ENCODE results near the gene FBXL13.

DNA sequence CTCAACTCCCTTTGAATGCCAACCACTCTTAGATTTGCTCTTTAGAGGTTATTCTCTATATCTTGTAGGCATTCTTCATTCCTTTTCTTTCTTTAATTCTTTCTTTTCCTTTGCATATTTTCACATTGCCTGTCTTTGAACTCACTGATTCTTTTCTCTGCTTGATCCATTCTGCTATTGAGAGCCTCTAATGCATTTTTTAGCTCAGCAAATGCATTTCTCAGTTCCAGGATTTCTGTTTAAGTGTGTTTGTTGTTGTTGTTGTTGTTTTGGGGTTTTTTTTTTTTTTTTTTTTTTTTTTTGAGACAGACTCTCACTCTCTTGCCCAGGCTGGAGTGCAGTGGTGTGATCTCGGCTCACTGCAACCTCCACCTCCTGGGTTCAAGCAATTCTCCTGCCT is 71.6 kb downstream of the FBXL13 start:
- TF ChIP-seq, protein P1, sequence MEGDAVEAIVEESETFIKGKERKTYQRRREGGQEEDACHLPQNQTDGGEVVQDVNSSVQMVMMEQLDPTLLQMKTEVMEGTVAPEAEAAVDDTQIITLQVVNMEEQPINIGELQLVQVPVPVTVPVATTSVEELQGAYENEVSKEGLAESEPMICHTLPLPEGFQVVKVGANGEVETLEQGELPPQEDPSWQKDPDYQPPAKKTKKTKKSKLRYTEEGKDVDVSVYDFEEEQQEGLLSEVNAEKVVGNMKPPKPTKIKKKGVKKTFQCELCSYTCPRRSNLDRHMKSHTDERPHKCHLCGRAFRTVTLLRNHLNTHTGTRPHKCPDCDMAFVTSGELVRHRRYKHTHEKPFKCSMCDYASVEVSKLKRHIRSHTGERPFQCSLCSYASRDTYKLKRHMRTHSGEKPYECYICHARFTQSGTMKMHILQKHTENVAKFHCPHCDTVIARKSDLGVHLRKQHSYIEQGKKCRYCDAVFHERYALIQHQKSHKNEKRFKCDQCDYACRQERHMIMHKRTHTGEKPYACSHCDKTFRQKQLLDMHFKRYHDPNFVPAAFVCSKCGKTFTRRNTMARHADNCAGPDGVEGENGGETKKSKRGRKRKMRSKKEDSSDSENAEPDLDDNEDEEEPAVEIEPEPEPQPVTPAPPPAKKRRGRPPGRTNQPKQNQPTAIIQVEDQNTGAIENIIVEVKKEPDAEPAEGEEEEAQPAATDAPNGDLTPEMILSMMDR (conservative IDR thresholded peaks at IDR 0.05; ENCODE audit: low read depth in 2 of 2) = no peak
- TF ChIP-seq EZH2phosphoT487 (IDR thresholded peaks at IDR 0.05; ENCODE audit: unreplicated experiment) (no peak), POLR2AphosphoS5 (IDR thresholded peaks at IDR 0.05; ENCODE audit: low read depth) (no peak), STAT1 (IDR thresholded peaks at IDR 0.05; ENCODE audit: unreplicated experiment) (no peak)

All from GM23338 (cell line).